ENCODE data around the gene OGDH.

Gene OGDH

DNA sequence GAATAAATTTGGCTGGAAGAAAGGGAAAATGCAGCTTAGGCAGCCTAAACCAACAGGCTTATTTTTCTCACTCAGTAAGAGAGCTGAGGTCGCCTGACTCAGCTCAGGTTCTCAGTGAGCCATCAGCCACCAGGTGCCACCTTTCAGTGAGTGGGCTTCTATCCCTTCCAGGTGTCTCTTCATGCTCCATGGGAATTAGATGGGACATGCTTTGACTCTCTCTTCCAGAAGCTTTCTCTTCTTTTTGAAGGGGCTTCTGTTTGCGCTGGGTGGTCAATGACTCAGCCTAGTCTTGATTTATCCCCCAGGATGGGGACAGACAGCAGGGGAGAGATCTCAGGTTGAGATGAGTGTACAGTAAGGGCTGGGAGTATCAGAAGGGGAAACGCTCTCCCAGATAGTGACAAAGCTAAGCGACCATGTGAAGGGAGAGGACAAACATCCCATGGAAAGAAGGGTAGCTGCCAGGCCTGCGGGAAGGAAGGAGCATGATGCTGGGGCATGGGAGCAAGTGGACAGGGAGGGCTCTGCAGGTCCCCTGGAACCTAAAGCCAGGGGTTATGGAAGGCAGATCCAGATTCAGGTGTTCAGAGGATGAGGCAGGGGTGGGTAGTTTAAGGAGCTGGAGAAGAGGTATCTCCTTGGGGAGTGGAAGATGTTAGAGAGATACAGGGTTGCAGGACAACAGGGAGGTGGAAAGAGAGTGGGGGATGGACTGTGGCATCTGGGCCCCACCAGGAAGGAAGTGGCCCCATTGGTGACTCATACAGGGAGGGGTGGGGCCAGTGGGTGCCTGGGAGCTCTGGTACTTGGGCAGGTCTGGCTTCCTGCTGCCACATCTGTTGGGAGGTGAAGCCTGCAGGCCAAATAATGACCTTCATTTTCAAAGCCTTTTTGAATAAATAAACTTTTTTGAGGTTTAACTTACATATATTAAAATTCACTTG is 32.5 kb downstream of the OGDH start (continued):
- TF ChIP-seq, protein P1, sequence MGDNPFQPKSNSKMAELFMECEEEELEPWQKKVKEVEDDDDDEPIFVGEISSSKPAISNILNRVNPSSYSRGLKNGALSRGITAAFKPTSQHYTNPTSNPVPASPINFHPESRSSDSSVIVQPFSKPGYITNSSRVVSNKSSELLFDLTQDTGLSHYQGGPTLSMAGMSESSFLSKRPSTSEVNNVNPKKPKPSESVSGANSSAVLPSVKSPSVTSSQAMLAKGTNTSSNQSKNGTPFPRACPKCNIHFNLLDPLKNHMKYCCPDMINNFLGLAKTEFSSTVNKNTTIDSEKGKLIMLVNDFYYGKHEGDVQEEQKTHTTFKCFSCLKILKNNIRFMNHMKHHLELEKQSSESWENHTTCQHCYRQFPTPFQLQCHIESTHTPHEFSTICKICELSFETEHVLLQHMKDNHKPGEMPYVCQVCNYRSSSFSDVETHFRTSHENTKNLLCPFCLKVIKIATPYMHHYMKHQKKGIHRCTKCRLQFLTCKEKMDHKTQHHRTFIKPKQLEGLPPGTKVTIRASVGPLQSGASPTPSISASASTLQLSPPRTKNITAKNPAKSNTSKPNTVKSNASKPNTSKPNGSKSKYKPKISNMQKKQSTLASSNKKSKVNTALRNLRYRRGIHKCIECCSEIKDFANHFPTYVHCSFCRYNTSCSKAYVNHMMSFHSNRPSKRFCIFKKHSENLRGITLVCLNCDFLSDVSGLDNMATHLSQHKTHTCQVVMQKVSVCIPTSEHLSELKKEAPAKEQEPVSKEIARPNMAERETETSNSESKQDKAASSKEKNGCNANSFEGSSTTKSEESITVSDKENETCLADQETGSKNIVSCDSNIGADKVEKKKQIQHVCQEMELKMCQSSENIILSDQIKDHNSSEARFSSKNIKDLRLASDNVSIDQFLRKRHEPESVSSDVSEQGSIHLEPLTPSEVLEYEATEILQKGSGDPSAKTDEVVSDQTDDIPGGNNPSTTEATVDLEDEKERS (tag by site-specific recombination; IDR thresholded peaks at IDR 0.05): 0 out of 2 replicates have a peak, but pooled peaks have one; percentile 18
- TF ChIP-seq AEBP2 (tag by site-specific recombination; IDR thresholded peaks at IDR 0.05; ENCODE audit: borderline replicate concordance) (no peak), KLF10 (tag by site-specific recombination; IDR thresholded peaks at IDR 0.05) (no peak)

DNA sequence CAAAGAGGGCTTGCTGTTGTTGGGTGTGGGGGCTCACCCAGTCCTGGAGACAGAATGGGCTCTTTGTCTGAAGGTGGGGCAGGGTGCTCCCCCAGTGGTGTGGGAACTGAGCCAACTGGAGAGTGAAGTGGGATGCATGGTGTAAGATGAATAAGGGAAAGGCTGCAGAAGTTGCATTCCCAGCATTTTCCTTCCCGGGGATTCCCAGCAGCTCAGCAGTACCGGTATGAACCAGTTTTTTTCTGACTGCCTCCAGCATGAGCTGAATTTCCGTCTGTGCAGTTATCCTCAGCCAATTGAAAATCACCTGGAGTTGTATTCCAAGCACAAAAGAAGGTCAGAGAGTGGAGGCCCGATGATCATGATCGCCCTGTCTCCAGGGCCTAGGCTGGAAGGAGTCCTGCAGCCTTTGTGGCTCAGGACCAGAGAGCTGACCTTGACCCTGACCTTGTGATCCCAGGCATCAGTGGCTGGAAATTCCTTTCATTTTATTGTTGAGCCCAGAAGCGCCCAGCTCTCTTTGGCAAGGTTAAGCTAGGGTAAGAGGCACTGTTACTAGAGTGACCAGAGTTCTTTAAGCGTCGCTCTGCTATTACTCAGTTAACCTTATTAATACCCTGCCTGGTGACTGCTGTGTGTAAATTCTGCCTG is 33.4 kb downstream of the OGDH start:
- TF ChIP-seq, protein P2, sequence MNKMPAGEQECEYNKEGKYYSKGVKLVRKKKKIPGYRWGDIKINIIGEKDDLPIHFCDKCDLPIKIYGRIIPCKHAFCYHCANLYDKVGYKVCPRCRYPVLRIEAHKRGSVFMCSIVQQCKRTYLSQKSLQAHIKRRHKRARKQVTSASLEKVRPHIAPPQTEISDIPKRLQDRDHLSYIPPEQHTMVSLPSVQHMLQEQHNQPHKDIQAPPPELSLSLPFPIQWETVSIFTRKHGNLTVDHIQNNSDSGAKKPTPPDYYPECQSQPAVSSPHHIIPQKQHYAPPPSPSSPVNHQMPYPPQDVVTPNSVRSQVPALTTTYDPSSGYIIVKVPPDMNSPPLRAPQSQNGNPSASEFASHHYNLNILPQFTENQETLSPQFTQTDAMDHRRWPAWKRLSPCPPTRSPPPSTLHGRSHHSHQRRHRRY (tag by site-specific recombination; IDR thresholded peaks at IDR 0.05): no peak
- TF ChIP-seq ZBTB17 (tag by site-specific recombination; IDR thresholded peaks at IDR 0.05) (peak; percentile 26), ZBTB44 (tag by site-specific recombination; IDR thresholded peaks at IDR 0.05) (peak; percentile 88)
- ChIA-PET POLR2A (interaction anchor here (0.8 to 1.8 kb wide), 2 partner anchors 58 to 66 kb away, joined by 3 to 5 read pairs; partner anchors contain the start of genes DDX56 and TMED4), CTCF (interaction anchor here (0.7 to 1.3 kb wide), 3 partner anchors 12 to 16 kb away, joined by 3 read pairs; no protein-coding TSS in a partner anchor)
- Histone ChIP-seq H3K9me3 (ENCODE audit: control insufficient read depth, insufficient read depth, low read depth, low read length) (no peaks in the 10 kb centered on the region), H3K4me3 (ENCODE audit: low read depth, low read length) (no peak overlapping the region), H3K4me1 (ENCODE audit: control insufficient read depth, insufficient read depth, low read length) (peaks cover 18% of the 10 kb centered on the region), H3K27ac (ENCODE audit: extremely low read depth, low read depth, low read length) (peak overlapping the region; percentile 39; the same call in 1 of the 2 replicates), H3K36me3 (ENCODE audit: control insufficient read depth in 2 of 2, insufficient read depth in 1 of 2, low read length in 2 of 2) (no peaks in the 10 kb centered on the region)

GRCh38 chr7:44643206-44643605 is 36.8 kb downstream of the OGDH start:
- H3K9me3 ChIP-seq (ENCODE audit: control insufficient read depth, insufficient read depth, low read depth, low read length): no peaks in the 10 kb centered on the region
- POLR2A ChIA-PET: no interaction called here
- CTCF ChIA-PET: no interaction called here

More at GRCh38 chr7:44643206-44643605, 36.8 kb downstream of the OGDH start:
- Histone ChIP-seq H3K4me3 (ENCODE audit: low read depth, low read length) (no peak overlapping the region), H3K4me1 (ENCODE audit: control insufficient read depth, insufficient read depth, low read length) (peaks cover 14% of the 10 kb centered on the region), H3K36me3 (ENCODE audit: control insufficient read depth in 2 of 2, insufficient read depth in 1 of 2, low read length in 2 of 2) (peaks cover 0 to 12% of the 10 kb centered on the region in 2 experiments; a peak in 1 of 3 replicates), H3K27ac (ENCODE audit: extremely low read depth, low read depth, low read length) (no peak overlapping the region)
- peak; percentile 86 for TF ChIP-seq PRDM10 (tag by site-specific recombination; IDR thresholded peaks at IDR 0.05)
- TF ChIP-seq ZNF211 (tag by site-specific recombination; IDR thresholded peaks at IDR 0.05; ENCODE audit: low read depth): no peak
